ENCODE results near the gene FASN. TPM values are rescaled to one million over a fixed set of nuclear protein-coding genes. Genes with fewer than 3 reads are reported as not detected.

FASN gene
- total RNA-seq, 1 experiment from 2014 or later: 433 TPM

DNA sequence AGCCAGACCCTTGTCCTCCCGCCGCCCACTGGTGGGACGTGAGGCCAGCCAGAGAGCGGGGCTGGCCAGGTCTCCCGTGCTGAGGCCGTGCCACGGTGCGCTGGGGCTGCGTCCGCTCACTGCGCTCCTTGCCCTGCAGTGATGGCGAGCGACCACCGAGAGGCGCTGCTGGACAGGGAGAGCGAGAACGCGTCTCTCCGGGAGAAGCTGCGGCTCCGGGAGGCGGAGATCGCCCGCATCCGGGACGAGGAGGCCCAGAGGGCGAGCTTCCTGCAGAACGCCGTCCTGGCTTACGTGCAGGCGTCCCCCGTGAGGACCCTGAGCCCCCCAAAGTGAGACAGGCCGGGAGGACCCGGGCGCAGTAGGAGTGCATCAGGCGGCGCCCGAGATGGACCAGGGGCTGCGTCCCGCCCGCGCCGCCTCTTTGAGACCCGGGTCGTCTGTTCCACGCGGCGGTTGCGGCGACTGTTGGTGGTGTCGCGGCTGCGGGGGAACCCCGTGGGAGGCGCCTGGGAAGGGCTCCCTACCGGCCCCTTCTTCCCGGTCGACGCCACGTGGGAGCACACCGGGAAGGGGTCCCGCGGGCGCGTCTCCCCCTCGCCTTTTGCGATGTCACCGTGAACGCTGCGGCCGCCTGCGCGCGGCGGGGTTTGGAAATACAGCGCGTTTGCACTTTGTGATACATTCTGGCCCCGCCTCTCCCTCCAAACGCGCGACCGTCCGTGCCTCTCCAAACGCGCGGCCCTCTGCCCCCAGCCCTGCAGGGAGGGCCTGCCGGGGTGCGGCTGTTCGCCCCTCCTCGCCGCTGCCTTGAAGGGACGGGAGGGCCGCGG is 67.3 kb downstream of the FASN start:
- Histone ChIP-seq H3K4me2 (ENCODE audit: insufficient read depth, insufficient read length, low read length) (peak overlapping the region; percentile 5), H3K18ac (ENCODE audit: insufficient read length, low read depth, low read length) (no peak overlapping the region), H3K23me2 (ENCODE audit: insufficient read length, low read depth, low read length, poor library complexity, severe bottlenecking) (peaks cover 8% of the 10 kb centered on the region), H3K79me1 (ENCODE audit: insufficient read depth, low read depth, low read length, poor library complexity, severe bottlenecking) (no peaks in the 10 kb centered on the region), H2AK5ac (ENCODE audit: insufficient read length, low read length) (no peak overlapping the region), H3K4me1 (ENCODE audit: insufficient read depth, low read length) (no peaks in the 10 kb centered on the region), H3K14ac (ENCODE audit: insufficient read depth, low read length) (no peak overlapping the region), H3K79me2 (ENCODE audit: insufficient read depth, low read length) (no peaks in the 10 kb centered on the region), H2BK5ac (ENCODE audit: insufficient read length, low read length) (no peak overlapping the region), H3K9me3 (ENCODE audit: control insufficient read depth, low read depth, low read length) (no peaks in the 10 kb centered on the region), H3T11ph (ENCODE audit: low read length) (no peak overlapping the region), H3K27me3 (ENCODE audit: insufficient read depth, low read length) (no peaks in the 10 kb centered on the region; the same call in 1 of the 2 replicates), H4K91ac (ENCODE audit: insufficient read length, low read depth, low read length) (no peak overlapping the region), H4K8ac (replicated peaks; ENCODE audit: insufficient read length, low read depth, low read length) (no peak overlapping the region), H2AFZ (ENCODE audit: low read length) (no peak overlapping the region), H4K20me1 (ENCODE audit: control insufficient read depth, insufficient read depth, insufficient read length) (no peaks in the 10 kb centered on the region), H2BK20ac (ENCODE audit: low read depth, low read length, poor library complexity, severe bottlenecking) (no peak overlapping the region), H4K5ac (ENCODE audit: insufficient read length, low read depth, low read length) (no peak overlapping the region), H3K23ac (ENCODE audit: insufficient read length, low read depth, low read length) (no peak overlapping the region), H3K9ac (ENCODE audit: extremely low read depth, insufficient read length, low read length) (no peak overlapping the region), H3K4ac (ENCODE audit: low read depth, low read length) (no peak overlapping the region), H3K27ac (ENCODE audit: insufficient read length, low read depth, low read length) (no peak overlapping the region), H2BK12ac (ENCODE audit: insufficient read length, low read depth, low read length) (no peak overlapping the region), H2BK15ac (ENCODE audit: low read depth, low read length) (no peak overlapping the region), H2BK120ac (ENCODE audit: low read depth, low read length, poor library complexity, severe bottlenecking) (no peak overlapping the region), H3K56ac (ENCODE audit: insufficient read length, low read depth, low read length) (no peak overlapping the region)
- no CpG with 5 or more reads among the region's 94 CpGs for WGBS (ENCODE audit: extremely low coverage, insufficient read length, low lambda C conversion rate)
- H3K27ac Mint-ChIP-seq: no peak overlapping the region
- peaks cover 0 to 2% of the 10 kb centered on the region in 2 experiments; a peak in 1 of 5 replicates for H3K9me3 Mint-ChIP-seq
- TF ChIP-seq, protein P1, sequence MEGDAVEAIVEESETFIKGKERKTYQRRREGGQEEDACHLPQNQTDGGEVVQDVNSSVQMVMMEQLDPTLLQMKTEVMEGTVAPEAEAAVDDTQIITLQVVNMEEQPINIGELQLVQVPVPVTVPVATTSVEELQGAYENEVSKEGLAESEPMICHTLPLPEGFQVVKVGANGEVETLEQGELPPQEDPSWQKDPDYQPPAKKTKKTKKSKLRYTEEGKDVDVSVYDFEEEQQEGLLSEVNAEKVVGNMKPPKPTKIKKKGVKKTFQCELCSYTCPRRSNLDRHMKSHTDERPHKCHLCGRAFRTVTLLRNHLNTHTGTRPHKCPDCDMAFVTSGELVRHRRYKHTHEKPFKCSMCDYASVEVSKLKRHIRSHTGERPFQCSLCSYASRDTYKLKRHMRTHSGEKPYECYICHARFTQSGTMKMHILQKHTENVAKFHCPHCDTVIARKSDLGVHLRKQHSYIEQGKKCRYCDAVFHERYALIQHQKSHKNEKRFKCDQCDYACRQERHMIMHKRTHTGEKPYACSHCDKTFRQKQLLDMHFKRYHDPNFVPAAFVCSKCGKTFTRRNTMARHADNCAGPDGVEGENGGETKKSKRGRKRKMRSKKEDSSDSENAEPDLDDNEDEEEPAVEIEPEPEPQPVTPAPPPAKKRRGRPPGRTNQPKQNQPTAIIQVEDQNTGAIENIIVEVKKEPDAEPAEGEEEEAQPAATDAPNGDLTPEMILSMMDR (conservative IDR thresholded peaks at IDR 0.05): peak; percentile 93
- peak overlapping the region; percentile 63 to 81 for H3K4me3 Mint-ChIP-seq
- peak; percentile 97 for DNase-seq
- peaks cover 2 to 19% of the 10 kb centered on the region in 2 experiments; a peak in 3 of 4 replicates for H3K4me1 Mint-ChIP-seq
- peaks cover 8 to 24% (median 16%) of the 10 kb centered on the region in 3 experiments; a peak in 6 of 7 replicates for H3K36me3 Mint-ChIP-seq (ENCODE audit: insufficient read depth in 1 of 3, low read depth in 3 of 3)
- H3K27me3 Mint-ChIP-seq (ENCODE audit: low read depth): peaks cover 2% of the 10 kb centered on the region; the same call in 1 of the 2 replicates

Data from H9 (cell line).